Osteoblast (primary cell): ENCODE measurements around the gene MCL1. TPM values are rescaled to one million over a fixed set of nuclear protein-coding genes. Genes with fewer than 3 reads are reported as not detected.

Source experiments
- DNase-seq: peaks from one replicate; pipeline ENCODE4 v3.0.0; 2011; ENCODE audit warnings: low spot score, mixed read lengths; ENCODE audit not compliant: insufficient read length; ENCODE audit errors: missing footprints
- H2AFZ ChIP-seq: 2 replicates; pipeline ENCODE4 v1.6.0; 2011; ENCODE audit warnings: mild to moderate bottlenecking, low read length
- H3K27ac ChIP-seq: 2 replicates; pipeline ENCODE4 v1.5.1; 2011; ENCODE audit warnings: mild to moderate bottlenecking, low read depth, low read length, moderate library complexity
- H3K27me3 ChIP-seq: 2 replicates; pipeline ENCODE4 v1.6.0; 2012; ENCODE audit warnings: mild to moderate bottlenecking, control low read depth, inconsistent platforms, low read length, moderate library complexity; ENCODE audit not compliant: insufficient read depth
- H3K36me3 ChIP-seq: 2 replicates; pipeline ENCODE4 v1.5.1; 2011; ENCODE audit warnings: mild to moderate bottlenecking, low read length, control low read depth, moderate library complexity; ENCODE audit not compliant: insufficient read depth
- H3K4me1 ChIP-seq: 2 replicates; pipeline ENCODE4 v1.5.1; 2011; ENCODE audit warnings: mild to moderate bottlenecking, low read length, control low read depth, moderate library complexity; ENCODE audit not compliant: insufficient read depth
- H3K4me2 ChIP-seq: 2 replicates; pipeline ENCODE4 v1.6.0; 2011; ENCODE audit warnings: mild to moderate bottlenecking, low read length; ENCODE audit not compliant: insufficient read depth
- H3K4me3 ChIP-seq: fragments of 200-600 bp; sonication (generic); 3 replicates; pipeline ENCODE4 v1.5.1; 2012; ENCODE audit warnings: mild to moderate bottlenecking, low read length, inconsistent platforms; ENCODE audit not compliant: insufficient read depth
- H3K79me2 ChIP-seq: 2 replicates; pipeline ENCODE4 v1.6.0; 2012; ENCODE audit warnings: mild to moderate bottlenecking, low read length, control low read depth, inconsistent platforms; ENCODE audit not compliant: insufficient read depth
- H3K9me3 ChIP-seq: 2 replicates; pipeline ENCODE4 v1.5.1; 2011; ENCODE audit warnings: low read depth, low read length, control low read depth
- H4K20me1 ChIP-seq: 2 replicates; pipeline ENCODE4 v1.6.0; 2012; ENCODE audit warnings: mild to moderate bottlenecking, low read length, control low read depth; ENCODE audit not compliant: insufficient read depth
- CTCF ChIP-seq: IDR thresholded peaks from 2 replicates; pipeline ENCODE4 v1.5.1; 2011; ENCODE audit warnings: mild to moderate bottlenecking, low read depth, low read length, moderate library complexity; ENCODE audit errors: extremely low read depth
- total RNA-seq: library from RNA; depleted of rRNA; stranded (reverse); fragments of >200 nt; gene quantifications from 2 replicates; pipeline ENCODE4 v1.2.3, GENCODE V29; 2012

Gene MCL1
- total RNA-seq, 1 donor = 176 TPM

DNA sequence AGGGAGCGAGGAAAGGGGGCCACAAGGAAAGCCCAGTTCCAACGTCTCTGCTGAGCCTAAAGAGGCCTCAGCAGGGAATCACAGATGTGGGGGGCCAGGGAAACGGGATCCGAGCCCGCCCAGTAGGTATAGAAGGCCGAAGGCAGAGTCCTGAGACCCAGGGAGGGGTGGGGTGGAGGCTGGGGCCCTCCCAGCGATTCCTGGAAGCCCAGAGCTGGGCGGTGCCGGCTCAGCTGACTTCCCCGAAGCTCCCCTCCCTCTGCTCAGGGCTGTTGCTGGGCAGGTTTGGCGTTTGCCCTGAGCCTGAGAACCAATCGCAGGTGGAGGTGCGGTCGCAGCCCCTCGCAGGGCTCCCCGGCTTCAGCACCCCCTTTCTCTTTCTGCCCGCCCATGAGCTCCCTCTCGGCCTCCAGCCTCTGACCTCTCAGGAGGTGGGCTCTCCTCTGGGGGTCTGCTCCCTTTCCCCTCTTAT lies 17.4 kb downstream of the MCL1 start:
- TF ChIP-seq CTCF = no peak
- Histone ChIP-seq H3K79me2 (peaks cover 30% of the 10 kb centered on the region), H3K4me2 (peak overlapping the region; percentile 96), H4K20me1 (peaks cover 6% of the 10 kb centered on the region), H2AFZ (peak overlapping the region; percentile 48), H3K4me3 (peak overlapping the region; percentile 81), H3K4me1 (peaks cover 55% of the 10 kb centered on the region), H3K36me3 (peaks cover 2% of the 10 kb centered on the region), H3K27me3 (no peaks in the 10 kb centered on the region), H3K9me3 (no peaks in the 10 kb centered on the region), H3K27ac (peak overlapping the region; percentile 100)
- DNase-seq = peak; percentile 96

- Histone ChIP-seq H3K79me2 (peaks cover 24% of the 10 kb centered on the region), H3K27me3 (no peaks in the 10 kb centered on the region), H3K9me3 (no peaks in the 10 kb centered on the region), H3K27ac (peak overlapping the region; percentile 100), H4K20me1 (peaks cover 6% of the 10 kb centered on the region), H3K36me3 (peaks cover 2% of the 10 kb centered on the region), H2AFZ (peak overlapping the region; percentile 85), H3K4me3 (peak overlapping the region; percentile 81), H3K4me2 (peak overlapping the region; percentile 96), H3K4me1 (peaks cover 52% of the 10 kb centered on the region)
- peak; percentile 14 for TF ChIP-seq CTCF
- DNase-seq = peak; percentile 99
These were observed 18.0 kb downstream of the MCL1 start for GRCh38 chr1:150561254-150561973.

DNA sequence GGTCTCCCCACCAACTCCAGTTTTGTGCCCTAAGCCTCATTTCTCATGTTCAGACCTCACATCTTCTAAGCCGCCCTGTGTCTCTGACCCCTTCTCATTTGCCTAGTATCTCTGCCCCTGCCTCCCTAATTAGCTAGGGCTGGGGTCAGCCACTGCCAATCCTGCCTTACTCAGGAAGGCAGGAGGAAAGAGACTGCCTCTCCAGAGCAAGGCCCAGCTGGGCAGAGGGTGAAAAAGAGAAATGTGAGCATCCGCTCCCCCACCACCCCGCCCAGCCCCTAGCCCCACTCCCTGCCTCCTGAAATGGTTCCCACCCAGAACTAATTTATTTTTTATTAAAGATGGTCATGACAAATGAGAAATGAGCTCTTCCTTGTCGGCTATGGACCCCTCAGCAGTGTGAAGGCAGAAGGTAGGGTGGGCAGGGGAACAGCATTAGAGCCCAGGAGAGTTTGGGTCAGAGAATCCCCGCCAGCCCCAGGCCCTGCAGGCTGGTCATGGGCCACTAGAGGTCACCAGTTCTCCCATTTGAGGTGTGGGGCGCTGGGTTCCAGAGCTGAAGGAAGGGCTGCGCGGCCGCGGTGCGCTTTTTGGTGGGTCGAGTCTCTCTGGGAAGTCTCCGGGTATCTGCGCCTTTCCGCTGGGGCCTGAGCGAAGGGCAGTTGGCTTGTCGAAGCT lies 18.7 kb downstream of the MCL1 start:
- Histone ChIP-seq H2AFZ (peak overlapping the region; percentile 85), H3K79me2 (peaks cover 21% of the 10 kb centered on the region), H3K27me3 (no peaks in the 10 kb centered on the region), H4K20me1 (peaks cover 6% of the 10 kb centered on the region), H3K4me3 (peak overlapping the region; percentile 81), H3K4me1 (peaks cover 52% of the 10 kb centered on the region), H3K9me3 (no peaks in the 10 kb centered on the region), H3K27ac (peak overlapping the region; percentile 100), H3K4me2 (peak overlapping the region; percentile 96), H3K36me3 (peaks cover 5% of the 10 kb centered on the region)
- TF ChIP-seq CTCF = peak; percentile 81
- peak; percentile 98 for DNase-seq

DNA sequence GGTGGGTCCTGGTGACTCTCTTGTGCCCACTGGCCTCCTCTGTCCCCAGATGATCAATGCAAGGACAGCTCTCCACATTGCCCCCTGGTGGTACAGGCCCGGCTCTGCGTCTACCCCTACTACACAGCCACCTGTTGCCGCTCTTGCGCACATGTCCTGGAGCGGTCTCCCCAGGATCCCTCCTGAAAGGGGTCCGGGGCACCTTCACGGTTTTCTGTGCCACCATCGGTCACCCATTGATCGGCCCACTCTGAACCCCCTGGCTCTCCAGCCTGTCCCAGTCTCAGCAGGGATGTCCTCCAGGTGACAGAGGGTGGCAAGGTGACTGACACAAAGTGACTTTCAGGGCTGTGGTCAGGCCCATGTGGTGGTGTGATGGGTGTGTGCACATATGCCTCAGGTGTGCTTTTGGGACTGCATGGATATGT lies 19.4 kb downstream of the MCL1 start:
- peak; percentile 89 for TF ChIP-seq CTCF
- Histone ChIP-seq H3K4me1 (peaks cover 48% of the 10 kb centered on the region), H3K9me3 (no peaks in the 10 kb centered on the region), H3K27me3 (no peaks in the 10 kb centered on the region), H3K79me2 (peaks cover 21% of the 10 kb centered on the region), H4K20me1 (peaks cover 6% of the 10 kb centered on the region), H3K4me3 (no peak overlapping the region), H3K27ac (peak overlapping the region; percentile 100), H2AFZ (no peak overlapping the region), H3K36me3 (peaks cover 9% of the 10 kb centered on the region), H3K4me2 (peak overlapping the region; percentile 24)
- peak; percentile 96 for DNase-seq
